SK-N-SH (cell line): Measurements from ENCODE around the gene YDJC.

Source experiments
- CTCF ChIP-seq: fragments of 200-600 bp; sonication (generic); IDR thresholded peaks from 2 replicates; pipeline ENCODE4 v1.6.1; 2017; ENCODE audit warnings: antibody characterized with exemption, mild to moderate bottlenecking, moderate library complexity
- EP300 ChIP-seq, 2 experiments: IDR thresholded peaks; 2 replicates each; pipeline versions ENCODE4 v1.4.0 to v1.6.1; 2012; ENCODE audit warnings: borderline replicate concordance in 1 of 2, low read depth in 1 of 2, low read length in 1 of 2
- EZH2phosphoT487 ChIP-seq: fragments of 200-600 bp; sonication (generic); IDR thresholded peaks from 2 replicates; pipeline ENCODE4 v1.6.1; 2017; ENCODE audit warnings: low read depth, mixed run types, mild to moderate bottlenecking, antibody characterized with exemption, moderate library complexity, borderline replicate concordance
- FOXM1 ChIP-seq: IDR thresholded peaks from 2 replicates; pipeline ENCODE4 v1.4.0; 2012; ENCODE audit warnings: low read depth, mild to moderate bottlenecking
- GABPA ChIP-seq: IDR thresholded peaks from 2 replicates; pipeline ENCODE4 v1.4.0; 2012; ENCODE audit warnings: low read depth, mild to moderate bottlenecking
- NFIC ChIP-seq: IDR thresholded peaks from 2 replicates; pipeline ENCODE4 v1.4.0; 2012; ENCODE audit warnings: borderline replicate concordance
- RAD21 ChIP-seq: IDR thresholded peaks from 2 replicates; pipeline ENCODE4 v1.6.1; 2012; ENCODE audit warnings: mild to moderate bottlenecking, low read length
- RXRA ChIP-seq: IDR thresholded peaks from 2 replicates; pipeline ENCODE4 v1.4.0; 2012; ENCODE audit warnings: low read depth, mild to moderate bottlenecking, borderline replicate concordance
- SIN3A ChIP-seq: IDR thresholded peaks from 2 replicates; pipeline ENCODE4 v1.6.1; 2012; ENCODE audit warnings: low read depth, mild to moderate bottlenecking, low read length, moderate library complexity, borderline replicate concordance
- TEAD4 ChIP-seq: IDR thresholded peaks from 2 replicates; pipeline ENCODE4 v1.4.0; 2012; ENCODE audit warnings: mild to moderate bottlenecking, borderline replicate concordance; ENCODE audit not compliant: insufficient read depth
- USF1 ChIP-seq: IDR thresholded peaks from 2 replicates; pipeline ENCODE4 v1.4.0; 2012; ENCODE audit warnings: low read depth, borderline replicate concordance
- TF ChIP-seq, protein P1 (sequence below): IDR thresholded peaks from 2 replicates; pipeline ENCODE4 v1.4.0; 2012; ENCODE audit warnings: low read depth

- TF ChIP-seq CTCF, result no peak
- TF ChIP-seq RXRA, result no peak
- no peak for TF ChIP-seq RAD21
- no peak for TF ChIP-seq EP300 (IDR thresholded peaks at IDR 0.05; ENCODE audit: borderline replicate concordance in 1 of 2, low read depth in 1 of 2, low read length in 1 of 2)
- no peak for TF ChIP-seq TEAD4
- TF ChIP-seq NFIC, result no peak
- peak; percentile 59; the same call in 1 of the 2 replicates for TF ChIP-seq FOXM1
- no peak for TF ChIP-seq USF1
- TF ChIP-seq GABPA, result no peak
- no peak for TF ChIP-seq EZH2phosphoT487
- TF ChIP-seq, protein P1, sequence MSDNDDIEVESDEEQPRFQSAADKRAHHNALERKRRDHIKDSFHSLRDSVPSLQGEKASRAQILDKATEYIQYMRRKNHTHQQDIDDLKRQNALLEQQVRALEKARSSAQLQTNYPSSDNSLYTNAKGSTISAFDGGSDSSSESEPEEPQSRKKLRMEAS, result peak; percentile 89
- TF ChIP-seq SIN3A, result peak; percentile 87; the same call in 1 of the 2 replicates
Observed at GRCh38 chr22:21652010-21652546, 22.3 kb upstream of the YDJC start.
